ENCODE data around the gene PKIB.

Gene PKIB

GRCh38 chr6:122622479-122622878 is 12.3 kb downstream of the PKIB start:
- H3K27me3 ChIP-seq (ENCODE audit: low read depth, low read length): no peaks in the 10 kb centered on the region
- no peak overlapping the region for H3K27ac ChIP-seq (ENCODE audit: low read length)
- H3K4me3 ChIP-seq (ENCODE audit: low read length): no peak overlapping the region
- no peaks in the 10 kb centered on the region for H3K36me3 ChIP-seq (replicated peaks; ENCODE audit: low read depth, low read length)
- TF ChIP-seq, protein P1, sequence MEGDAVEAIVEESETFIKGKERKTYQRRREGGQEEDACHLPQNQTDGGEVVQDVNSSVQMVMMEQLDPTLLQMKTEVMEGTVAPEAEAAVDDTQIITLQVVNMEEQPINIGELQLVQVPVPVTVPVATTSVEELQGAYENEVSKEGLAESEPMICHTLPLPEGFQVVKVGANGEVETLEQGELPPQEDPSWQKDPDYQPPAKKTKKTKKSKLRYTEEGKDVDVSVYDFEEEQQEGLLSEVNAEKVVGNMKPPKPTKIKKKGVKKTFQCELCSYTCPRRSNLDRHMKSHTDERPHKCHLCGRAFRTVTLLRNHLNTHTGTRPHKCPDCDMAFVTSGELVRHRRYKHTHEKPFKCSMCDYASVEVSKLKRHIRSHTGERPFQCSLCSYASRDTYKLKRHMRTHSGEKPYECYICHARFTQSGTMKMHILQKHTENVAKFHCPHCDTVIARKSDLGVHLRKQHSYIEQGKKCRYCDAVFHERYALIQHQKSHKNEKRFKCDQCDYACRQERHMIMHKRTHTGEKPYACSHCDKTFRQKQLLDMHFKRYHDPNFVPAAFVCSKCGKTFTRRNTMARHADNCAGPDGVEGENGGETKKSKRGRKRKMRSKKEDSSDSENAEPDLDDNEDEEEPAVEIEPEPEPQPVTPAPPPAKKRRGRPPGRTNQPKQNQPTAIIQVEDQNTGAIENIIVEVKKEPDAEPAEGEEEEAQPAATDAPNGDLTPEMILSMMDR (IDR thresholded peaks at IDR 0.05; ENCODE audit: low read depth, low read length): no peak
- no peak for TF ChIP-seq EZH2phosphoT487 (IDR thresholded peaks at IDR 0.05; ENCODE audit: low read depth)
- H3K4me2 ChIP-seq (ENCODE audit: low read length): no peak overlapping the region
- H3K9me3 ChIP-seq (ENCODE audit: insufficient read depth, low read length): no peaks in the 10 kb centered on the region
- H4K20me1 ChIP-seq (ENCODE audit: insufficient read depth, low read length): no peaks in the 10 kb centered on the region
- H2AFZ ChIP-seq (ENCODE audit: low read depth, low read length): no peak overlapping the region
- H3K9ac ChIP-seq (ENCODE audit: low read length): no peak overlapping the region
- H3K79me2 ChIP-seq (ENCODE audit: low read length): no peaks in the 10 kb centered on the region
- H3K4me1 ChIP-seq (ENCODE audit: low read length): no peaks in the 10 kb centered on the region

- Histone ChIP-seq H3K36me3 (replicated peaks; ENCODE audit: low read depth, low read length) (no peaks in the 10 kb centered on the region), H4K20me1 (ENCODE audit: insufficient read depth, low read length) (no peaks in the 10 kb centered on the region), H3K9me3 (ENCODE audit: insufficient read depth, low read length) (no peaks in the 10 kb centered on the region), H3K79me2 (ENCODE audit: low read length) (no peaks in the 10 kb centered on the region), H3K27ac (ENCODE audit: low read length) (no peak overlapping the region), H2AFZ (ENCODE audit: low read depth, low read length) (no peak overlapping the region), H3K4me2 (ENCODE audit: low read length) (no peak overlapping the region), H3K4me3 (ENCODE audit: low read length) (no peak overlapping the region), H3K4me1 (ENCODE audit: low read length) (no peaks in the 10 kb centered on the region), H3K9ac (ENCODE audit: low read length) (no peak overlapping the region), H3K27me3 (ENCODE audit: low read depth, low read length) (no peaks in the 10 kb centered on the region)
- TF ChIP-seq, protein P1 (IDR thresholded peaks at IDR 0.05; ENCODE audit: low read depth, low read length): no peak
- no peak for TF ChIP-seq EZH2phosphoT487 (IDR thresholded peaks at IDR 0.05; ENCODE audit: low read depth)
Measured at GRCh38 chr6:122623279-122623678, 13.1 kb downstream of the PKIB start.

- Histone ChIP-seq H3K4me2 (ENCODE audit: low read length) (no peak overlapping the region), H3K9me3 (ENCODE audit: insufficient read depth, low read length) (no peaks in the 10 kb centered on the region), H2AFZ (ENCODE audit: low read depth, low read length) (no peak overlapping the region), H4K20me1 (ENCODE audit: insufficient read depth, low read length) (no peaks in the 10 kb centered on the region), H3K79me2 (ENCODE audit: low read length) (no peaks in the 10 kb centered on the region), H3K27ac (ENCODE audit: low read length) (no peak overlapping the region), H3K4me1 (ENCODE audit: low read length) (no peaks in the 10 kb centered on the region), H3K27me3 (ENCODE audit: low read depth, low read length) (no peaks in the 10 kb centered on the region), H3K36me3 (replicated peaks; ENCODE audit: low read depth, low read length) (no peaks in the 10 kb centered on the region), H3K9ac (ENCODE audit: low read length) (no peak overlapping the region), H3K4me3 (ENCODE audit: low read length) (no peak overlapping the region)
- TF ChIP-seq EZH2phosphoT487 (IDR thresholded peaks at IDR 0.05; ENCODE audit: low read depth): no peak
- TF ChIP-seq, protein P1 (IDR thresholded peaks at IDR 0.05; ENCODE audit: low read depth, low read length): no peak
Measured at GRCh38 chr6:122624853-122625252, 14.6 kb downstream of the PKIB start.

DNA sequence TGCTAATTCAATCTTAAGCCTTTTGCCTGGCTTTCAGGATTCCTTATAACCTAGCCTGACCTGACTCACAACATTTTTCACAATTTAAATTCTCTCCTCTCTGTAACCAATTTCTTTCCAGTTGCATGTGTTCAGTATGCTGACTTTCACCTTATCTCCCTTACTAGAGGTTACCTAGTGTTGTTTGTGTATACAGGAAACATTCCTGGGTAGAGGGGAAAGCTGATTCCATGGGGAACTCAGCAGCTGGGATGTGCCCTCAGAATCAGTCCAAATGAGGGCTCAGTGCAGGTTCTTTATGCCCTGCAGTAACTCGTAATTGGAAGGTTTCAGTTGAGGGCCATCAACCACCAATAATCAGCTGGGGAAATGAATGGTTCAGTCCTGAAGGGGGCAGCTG is 18.5 kb downstream of the PKIB start:
- no peak for TF ChIP-seq EZH2phosphoT487 (IDR thresholded peaks at IDR 0.05; ENCODE audit: low read depth)
- TF ChIP-seq, protein P1 (IDR thresholded peaks at IDR 0.05; ENCODE audit: low read depth, low read length): no peak
- no peaks in the 10 kb centered on the region for H3K79me2 ChIP-seq (ENCODE audit: low read length)
- no peaks in the 10 kb centered on the region for H3K4me1 ChIP-seq (ENCODE audit: low read length)

More for the DNA sequence above, 18.5 kb downstream of the PKIB start:
- no peak overlapping the region for H3K27ac ChIP-seq (ENCODE audit: low read length)
- H3K4me3 ChIP-seq (ENCODE audit: low read length): no peak overlapping the region
- no peaks in the 10 kb centered on the region for H3K9me3 ChIP-seq (ENCODE audit: insufficient read depth, low read length)
- H3K27me3 ChIP-seq (ENCODE audit: low read depth, low read length): no peaks in the 10 kb centered on the region
- no peak overlapping the region for H3K4me2 ChIP-seq (ENCODE audit: low read length)
- no peaks in the 10 kb centered on the region for H3K36me3 ChIP-seq (replicated peaks; ENCODE audit: low read depth, low read length)
- H2AFZ ChIP-seq (ENCODE audit: low read depth, low read length): no peak overlapping the region
- H4K20me1 ChIP-seq (ENCODE audit: insufficient read depth, low read length): no peaks in the 10 kb centered on the region
- H3K9ac ChIP-seq (ENCODE audit: low read length): no peak overlapping the region
